HEK293 (cell line): ENCODE data around the gene KCNS3.

Source experiments
- CTCF ChIA-PET: fragments of 350-600 bp; formaldehyde crosslinking; extraction: SDS; loops from one replicate; lab custom pipeline; 2021; ENCODE audit warnings: antibody characterized with exemption; lab: Yijun Ruan, JAX
- POLR2A ChIA-PET: fragments of 300-600 bp; formaldehyde crosslinking; extraction: SDS; loops from one replicate; lab custom pipeline; 2020; ENCODE audit warnings: antibody characterized with exemption, inconsistent platforms; lab: Yijun Ruan, JAX
- H3K27ac ChIP-seq: fragments of 200-500 bp; sonication (Bioruptor generic); 2 replicates; pipeline ENCODE4 v1.5.1; 2014; ENCODE audit warnings: low read depth, low read length, control low read depth, inconsistent platforms; ENCODE audit errors: extremely low read depth
- H3K36me3 ChIP-seq, 2 experiments: fragments of 200-500 bp in 1 of 2; sonication (Bioruptor generic) in 1 of 2; 1 replicate in 1 of 2; 2 replicates in 1 of 2; pipeline ENCODE4 v1.5.1; 2014 to 2017; ENCODE audit warnings: inconsistent platforms in 2 of 2, low read length in 2 of 2; ENCODE audit not compliant: control insufficient read depth in 2 of 2, insufficient read depth in 1 of 2
- H3K4me1 ChIP-seq: fragments of 200-500 bp; sonication (Bioruptor generic); 2 replicates; pipeline ENCODE4 v1.5.1; 2014; ENCODE audit warnings: mild to moderate bottlenecking, low read length, inconsistent platforms; ENCODE audit not compliant: control insufficient read depth, insufficient read depth
- H3K4me3 ChIP-seq: 2 replicates; pipeline ENCODE4 v1.5.1; 2011; ENCODE audit warnings: low read depth, mild to moderate bottlenecking, control low read depth, low read length, moderate library complexity
- H3K9me3 ChIP-seq: fragments of 200-500 bp; sonication (Bioruptor generic); 2 replicates; pipeline ENCODE4 v1.5.1; 2014; ENCODE audit warnings: low read depth, low read length, inconsistent platforms; ENCODE audit not compliant: control insufficient read depth, insufficient read depth
- HOXA7 ChIP-seq: sonication (generic); formaldehyde crosslinking; IDR thresholded peaks from 2 replicates; pipeline ENCODE4 v1.8.1; 2022; ENCODE audit warnings: missing genetic modification reagents, borderline replicate concordance
- HOXD13 ChIP-seq: sonication (generic); formaldehyde crosslinking; IDR thresholded peaks from 2 replicates; pipeline ENCODE4 v1.8.0; 2022; ENCODE audit warnings: missing genetic modification reagents, borderline replicate concordance
- OVOL3 ChIP-seq: fragments of 450-650 bp; formaldehyde crosslinking; IDR thresholded peaks from 2 replicates; pipeline ENCODE4 v1.5.1; 2016; ENCODE audit warnings: missing biosample characterization, missing genetic modification characterization
- REPIN1 ChIP-seq: fragments of 450-650 bp; formaldehyde crosslinking; IDR thresholded peaks from 2 replicates; pipeline ENCODE4 v1.5.1; 2017; ENCODE audit warnings: missing biosample characterization, missing genetic modification characterization, low read depth
- ZBTB49 ChIP-seq: fragments of 450-650 bp; formaldehyde crosslinking; IDR thresholded peaks from 2 replicates; pipeline ENCODE4 v1.5.1; 2016; ENCODE audit warnings: missing biosample characterization, missing genetic modification characterization, low read depth
- ZNF132 ChIP-seq: fragments of 450-650 bp; formaldehyde crosslinking; IDR thresholded peaks from 2 replicates; pipeline ENCODE4 v1.5.1; 2017; ENCODE audit warnings: missing biosample characterization, missing genetic modification characterization, borderline replicate concordance
- ZNF211 ChIP-seq: fragments of 450-650 bp; formaldehyde crosslinking; IDR thresholded peaks from 2 replicates; pipeline ENCODE4 v1.5.1; 2016; ENCODE audit warnings: low read depth, missing biosample characterization, missing genetic modification characterization
- ZNF23 ChIP-seq: fragments of 450-650 bp; formaldehyde crosslinking; IDR thresholded peaks from 2 replicates; pipeline ENCODE4 v1.5.1; 2016; ENCODE audit warnings: missing biosample characterization, missing genetic modification characterization, borderline replicate concordance
- ZNF302 ChIP-seq: fragments of 450-650 bp; formaldehyde crosslinking; IDR thresholded peaks from 2 replicates; pipeline ENCODE4 v1.5.1; 2016; ENCODE audit warnings: missing biosample characterization, missing genetic modification characterization, low read depth
- ZNF37A ChIP-seq: fragments of 450-650 bp; IDR thresholded peaks from 2 replicates; pipeline ENCODE4 v1.5.1; 2018; ENCODE audit warnings: missing biosample characterization, missing genetic modification characterization
- ZNF404 ChIP-seq: fragments of 450-650 bp; formaldehyde crosslinking; IDR thresholded peaks from 2 replicates; pipeline ENCODE4 v1.5.1; 2017; ENCODE audit warnings: missing biosample characterization, missing genetic modification characterization
- ZNF426 ChIP-seq: fragments of 450-650 bp; formaldehyde crosslinking; IDR thresholded peaks from 2 replicates; pipeline ENCODE4 v1.5.1; 2017; ENCODE audit warnings: missing biosample characterization, missing genetic modification characterization, mild to moderate bottlenecking, inconsistent platforms, moderate library complexity
- ZNF48 ChIP-seq: fragments of 450-650 bp; formaldehyde crosslinking; IDR thresholded peaks from 2 replicates; pipeline ENCODE4 v1.5.1; 2016; ENCODE audit warnings: missing biosample characterization, missing genetic modification characterization
- ZNF501 ChIP-seq: fragments of 450-650 bp; formaldehyde crosslinking; IDR thresholded peaks from 2 replicates; pipeline ENCODE4 v1.5.1; 2016; ENCODE audit warnings: missing biosample characterization, missing genetic modification characterization
- ZNF677 ChIP-seq: fragments of 450-650 bp; IDR thresholded peaks from 2 replicates; pipeline ENCODE4 v1.5.0; 2018; ENCODE audit warnings: missing biosample characterization, mild to moderate bottlenecking, missing genetic modification characterization, moderate library complexity
- ZNF76 ChIP-seq: fragments of 450-650 bp; formaldehyde crosslinking; IDR thresholded peaks from 2 replicates; pipeline ENCODE4; 2016; ENCODE audit warnings: low read depth, missing biosample characterization, missing genetic modification characterization, borderline replicate concordance
- ZNF785 ChIP-seq: fragments of 450-650 bp; formaldehyde crosslinking; IDR thresholded peaks from 2 replicates; pipeline ENCODE4 v1.5.1; 2016; ENCODE audit warnings: missing biosample characterization, missing genetic modification characterization
- ZNF791 ChIP-seq: fragments of 450-650 bp; formaldehyde crosslinking; IDR thresholded peaks from 2 replicates; pipeline ENCODE4 v1.5.1; 2016; ENCODE audit warnings: missing biosample characterization, missing genetic modification characterization
- ZSCAN18 ChIP-seq: fragments of 450-650 bp; formaldehyde crosslinking; IDR thresholded peaks from 2 replicates; pipeline ENCODE4 v1.5.1; 2016; ENCODE audit warnings: missing biosample characterization, missing genetic modification characterization
- ZSCAN4 ChIP-seq: fragments of 450-650 bp; formaldehyde crosslinking; IDR thresholded peaks from 2 replicates; pipeline ENCODE4 v1.5.1; 2017; ENCODE audit warnings: missing biosample characterization, missing genetic modification characterization
- ZXDB ChIP-seq: fragments of 450-650 bp; formaldehyde crosslinking; IDR thresholded peaks from 2 replicates; pipeline ENCODE4 v1.5.1; 2016; ENCODE audit warnings: missing biosample characterization, missing genetic modification characterization
- TF ChIP-seq, protein P1 (sequence below): fragments of 450-650 bp; formaldehyde crosslinking; conservative IDR thresholded peaks from 2 replicates; pipeline ENCODE4 v1.5.1; 2016; ENCODE audit warnings: low read depth, missing biosample characterization, missing genetic modification characterization
- TF ChIP-seq, protein P2 (sequence below): fragments of 450-650 bp; formaldehyde crosslinking; IDR thresholded peaks from 2 replicates; pipeline ENCODE4 v1.5.1; 2016; ENCODE audit warnings: missing biosample characterization, missing genetic modification characterization

Gene KCNS3

DNA sequence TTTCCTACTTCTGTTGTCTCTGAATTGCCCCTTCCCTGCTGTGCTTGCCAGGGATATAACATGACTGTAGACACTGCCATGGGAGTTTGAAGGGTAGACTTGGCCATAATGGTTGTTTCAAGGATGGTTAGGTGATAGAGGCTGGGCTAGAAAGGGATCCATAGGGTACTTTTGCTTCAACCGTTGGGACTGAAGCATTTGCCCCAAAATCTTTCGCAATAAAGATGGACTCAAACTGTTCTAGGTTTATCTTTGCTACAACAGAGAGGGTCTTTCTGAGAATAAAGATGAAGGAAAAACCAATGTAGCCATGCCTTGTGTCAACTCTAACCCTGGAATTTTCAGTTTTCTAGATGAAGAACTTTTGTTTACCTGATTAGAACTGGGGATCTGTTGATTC is 35.0 kb upstream of the KCNS3 start:
- no peak for TF ChIP-seq ZNF677 (tag by site-specific recombination)
- TF ChIP-seq ZNF501, result no peak
- TF ChIP-seq ZNF426 (tag by site-specific recombination), result no peak
- no peak for TF ChIP-seq ZSCAN4 (tag by site-specific recombination)
- no peak overlapping the region for H3K27ac ChIP-seq
- no peaks in the 10 kb centered on the region for H3K36me3 ChIP-seq
- POLR2A ChIA-PET, result no interaction called here
- no peak overlapping the region for H3K4me3 ChIP-seq
- CTCF ChIA-PET, result interaction anchor here (0.7 to 1.4 kb wide), 2 partner anchors 76 to 558 kb away, joined by 3 to 4 read pairs; no protein-coding TSS in a partner anchor
- H3K4me1 ChIP-seq, result no peaks in the 10 kb centered on the region
- H3K9me3 ChIP-seq, result no peaks in the 10 kb centered on the region

DNA sequence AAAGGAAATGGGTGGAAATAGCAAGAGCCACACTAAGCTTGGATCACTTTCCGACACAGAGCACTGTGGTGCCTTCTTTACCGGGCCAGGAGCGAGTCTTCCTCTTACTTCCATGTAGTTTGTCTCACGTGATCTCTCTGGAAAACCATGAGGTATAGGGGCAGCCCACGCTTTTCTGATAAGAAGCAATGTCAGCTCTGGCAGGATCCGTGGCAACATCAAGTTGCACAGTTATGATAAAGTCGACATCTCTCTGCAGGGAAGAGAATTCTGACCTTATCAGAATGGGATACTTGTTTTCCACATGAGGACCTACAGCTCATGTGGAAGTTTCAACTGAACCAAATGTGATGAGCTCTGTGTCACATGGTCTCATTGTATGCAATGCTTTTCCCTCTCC is 32.7 kb upstream of the KCNS3 start:
- ChIA-PET POLR2A (no interaction called here), CTCF (interaction anchor here (0.5 to 2.2 kb wide), 11 partner anchors 13 to 533 kb away, joined by 3 to 17 read pairs (median 4); no protein-coding TSS in a partner anchor)
- H3K27ac ChIP-seq, result no peak overlapping the region
- TF ChIP-seq REPIN1 (tag by site-specific recombination) (no peak), OVOL3 (tag by site-specific recombination) (no peak), ZNF211 (tag by site-specific recombination) (no peak), ZNF23 (tag by site-specific recombination) (no peak), ZNF76 (no peak), ZBTB49 (no peak), ZNF404 (tag by site-specific recombination) (no peak), ZNF48 (tag by site-specific recombination) (no peak), ZXDB (no peak), ZNF302 (tag by site-specific recombination) (no peak), ZNF785 (tag by site-specific recombination) (no peak), ZNF37A (no peak), HOXD13 (CRISPR knock-in tag) (no peak), ZNF132 (no peak), ZSCAN18 (no peak), ZNF791 (tag by site-specific recombination) (no peak), HOXA7 (no peak)
- TF ChIP-seq, protein P1, sequence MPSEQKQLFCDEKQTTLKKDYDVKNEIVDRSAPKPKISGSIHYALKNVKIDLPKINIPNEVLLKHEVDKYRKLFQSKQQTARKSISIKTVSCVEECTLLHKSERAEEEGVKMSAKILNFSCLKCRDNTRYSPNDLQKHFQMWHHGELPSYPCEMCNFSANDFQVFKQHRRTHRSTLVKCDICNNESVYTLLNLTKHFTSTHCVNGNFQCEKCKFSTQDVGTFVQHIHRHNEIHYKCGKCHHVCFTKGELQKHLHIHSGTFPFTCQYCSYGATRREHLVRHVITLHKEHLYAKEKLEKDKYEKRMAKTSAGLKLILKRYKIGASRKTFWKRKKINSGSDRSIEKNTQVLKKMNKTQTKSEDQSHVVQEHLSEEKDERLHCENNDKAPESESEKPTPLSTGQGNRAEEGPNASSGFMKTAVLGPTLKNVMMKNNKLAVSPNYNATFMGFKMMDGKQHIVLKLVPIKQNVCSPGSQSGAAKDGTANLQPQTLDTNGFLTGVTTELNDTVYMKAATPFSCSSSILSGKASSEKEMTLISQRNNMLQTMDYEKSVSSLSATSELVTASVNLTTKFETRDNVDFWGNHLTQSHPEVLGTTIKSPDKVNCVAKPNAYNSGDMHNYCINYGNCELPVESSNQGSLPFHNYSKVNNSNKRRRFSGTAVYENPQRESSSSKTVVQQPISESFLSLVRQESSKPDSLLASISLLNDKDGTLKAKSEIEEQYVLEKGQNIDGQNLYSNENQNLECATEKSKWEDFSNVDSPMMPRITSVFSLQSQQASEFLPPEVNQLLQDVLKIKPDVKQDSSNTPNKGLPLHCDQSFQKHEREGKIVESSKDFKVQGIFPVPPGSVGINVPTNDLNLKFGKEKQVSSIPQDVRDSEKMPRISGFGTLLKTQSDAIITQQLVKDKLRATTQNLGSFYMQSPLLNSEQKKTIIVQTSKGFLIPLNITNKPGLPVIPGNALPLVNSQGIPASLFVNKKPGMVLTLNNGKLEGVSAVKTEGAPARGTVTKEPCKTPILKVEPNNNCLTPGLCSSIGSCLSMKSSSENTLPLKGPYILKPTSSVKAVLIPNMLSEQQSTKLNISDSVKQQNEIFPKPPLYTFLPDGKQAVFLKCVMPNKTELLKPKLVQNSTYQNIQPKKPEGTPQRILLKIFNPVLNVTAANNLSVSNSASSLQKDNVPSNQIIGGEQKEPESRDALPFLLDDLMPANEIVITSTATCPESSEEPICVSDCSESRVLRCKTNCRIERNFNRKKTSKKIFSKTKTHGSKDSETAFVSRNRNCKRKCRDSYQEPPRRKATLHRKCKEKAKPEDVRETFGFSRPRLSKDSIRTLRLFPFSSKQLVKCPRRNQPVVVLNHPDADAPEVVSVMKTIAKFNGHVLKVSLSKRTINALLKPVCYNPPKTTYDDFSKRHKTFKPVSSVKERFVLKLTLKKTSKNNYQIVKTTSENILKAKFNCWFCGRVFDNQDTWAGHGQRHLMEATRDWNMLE, result no peak
- TF ChIP-seq, protein P2, sequence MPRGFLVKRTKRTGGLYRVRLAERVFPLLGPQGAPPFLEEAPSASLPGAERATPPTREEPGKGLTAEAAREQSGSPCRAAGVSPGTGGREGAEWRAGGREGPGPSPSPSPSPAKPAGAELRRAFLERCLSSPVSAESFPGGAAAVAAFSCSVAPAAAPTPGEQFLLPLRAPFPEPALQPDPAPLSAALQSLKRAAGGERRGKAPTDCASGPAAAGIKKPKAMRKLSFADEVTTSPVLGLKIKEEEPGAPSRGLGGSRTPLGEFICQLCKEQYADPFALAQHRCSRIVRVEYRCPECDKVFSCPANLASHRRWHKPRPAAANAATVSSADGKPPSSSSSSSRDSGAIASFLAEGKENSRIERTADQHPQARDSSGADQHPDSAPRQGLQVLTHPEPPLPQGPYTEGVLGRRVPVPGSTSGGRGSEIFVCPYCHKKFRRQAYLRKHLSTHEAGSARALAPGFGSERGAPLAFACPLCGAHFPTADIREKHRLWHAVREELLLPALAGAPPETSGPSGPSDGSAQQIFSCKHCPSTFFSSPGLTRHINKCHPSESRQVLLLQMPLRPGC, result no peak
- no peaks in the 10 kb centered on the region for H3K36me3 ChIP-seq
- no peaks in the 10 kb centered on the region for H3K9me3 ChIP-seq
- no peaks in the 10 kb centered on the region for H3K4me1 ChIP-seq
- H3K4me3 ChIP-seq, result no peak overlapping the region
